Ovary (tissue), 9 donors: ENCODE data around the gene IGDCC3. TPM values are rescaled to one million over a fixed set of nuclear protein-coding genes. Genes with fewer than 3 reads are reported as not detected.

ENCODE experiments used
- DNase-seq, 5 donors: peaks; one replicate each; pipeline ENCODE4 v3.0.0-alpha.2; 2019 to 2020
- H3K27ac ChIP-seq, 2 donors: fragments of 200-600 bp; one replicate each; pipeline versions ENCODE4 v1.5.1 to v1.8.0; 2019 to 2022
- H3K27me3 ChIP-seq: fragments of 200-600 bp; one replicate; pipeline ENCODE4 v1.8.0; 2022
- H3K36me3 ChIP-seq: fragments of 200-600 bp; sonication (generic); one replicate; pipeline ENCODE4 v1.5.1; 2019
- H3K4me1 ChIP-seq: one replicate; pipeline ENCODE4 v1.8.1; 2013; ENCODE audit warnings: mild to moderate bottlenecking, moderate library complexity; ENCODE audit not compliant: insufficient read depth
- H3K4me3 ChIP-seq: fragments of 200-600 bp; sonication (generic); one replicate; pipeline ENCODE4 v1.5.1; 2017
- H3K9me3 ChIP-seq, 2 donors: fragments of 200-600 bp in 1 of 2; sonication (generic) in 1 of 2; one replicate each; pipeline versions ENCODE4 v1.5.1 to v1.8.1; 2013 to 2019; ENCODE audit warnings: mild to moderate bottlenecking in 1 of 2, moderate library complexity in 1 of 2
- EP300 ChIP-seq: sonication (generic); formaldehyde crosslinking; IDR thresholded peaks from one replicate; pipeline ENCODE4 v1.6.1; 2017; ENCODE audit warnings: antibody characterized with exemption
- POLR2A ChIP-seq: fragments of 450-650 bp; IDR thresholded peaks from one replicate; pipeline ENCODE4 v1.6.1; 2017; ENCODE audit warnings: antibody characterized with exemption, mild to moderate bottlenecking, moderate library complexity
- WGBS, 3 donors: extraction: QIAGEN DNeasy Blood & Tissue Kit in 1 of 3; methylation state at CpG; one replicate each; pipeline versions ENCODE4 v1.1.5 to v1.1.7; 2013 to 2017; 5-methylcytosine and 5-hydroxymethylcytosine counted together
- intact Hi-C, 4 donors: fragments of 100-400 bp; cut with DNase I; formaldehyde crosslinking; loops; one replicate each; pipeline versions ENCODE4 v1.11.0 to v1.15.1; 2022 to 2023
- polyA plus RNA-seq, 2 donors: library from polyadenylated mRNA; stranded (reverse); fragments of 200-250 nt in 1 of 2; fragments of 350-450 nt in 1 of 2; fragmentation: Illumina TruSeq in 1 of 2; extraction: RNeasy Lipid Tissue Mini Kit (QIAGEN cat#74804) in 1 of 2; gene quantifications; one replicate each; pipeline ENCODE4 v1.2.3, GENCODE V29; 2013 to 2014
- total RNA-seq, 7 donors: library from RNA; depleted of rRNA in 2 of 7; stranded (reverse); fragments of >200 nt in 2 of 7; fragmentation: NEBNext Ultra II Directional in 3 of 7; extraction: Animal tissue kit (Norgen Biotek cat#: 25700) in 3 of 7; gene quantifications; one replicate each; pipeline versions ENCODE4 v1.1.0 to v1.2.4, GENCODE V29; 2016 to 2023
- TF ChIP-seq, protein P1 (sequence below), 3 donors: fragments of 450-650 bp in 2 of 3; fragments of 200-600 bp in 1 of 3; IDR thresholded peaks; one replicate each; pipeline versions ENCODE4 v1.5.1 to v1.8.0; 2016 to 2022; ENCODE audit warnings: antibody characterized with exemption in 3 of 3, mild to moderate bottlenecking in 1 of 3
- donor health status: DM: no; HTN: no; CAD: no; lungs with moderate emphysema.
- donor health status: DM: no; HTN: no; CAD: no.
- donor health status: Bipolar disorder and iron deficiency.
- donor health status: DM: yes; HTN: yes; CAD: no.
- donor health status: DM: no; HTN: no; CAD: no.
- donor health status: DM: yes; HTN: yes; CAD: no.

IGDCC3 gene
- total and polyA plus RNA-seq, 9 donors, result 0.11 to 1.8 (median 0.74) TPM

DNA sequence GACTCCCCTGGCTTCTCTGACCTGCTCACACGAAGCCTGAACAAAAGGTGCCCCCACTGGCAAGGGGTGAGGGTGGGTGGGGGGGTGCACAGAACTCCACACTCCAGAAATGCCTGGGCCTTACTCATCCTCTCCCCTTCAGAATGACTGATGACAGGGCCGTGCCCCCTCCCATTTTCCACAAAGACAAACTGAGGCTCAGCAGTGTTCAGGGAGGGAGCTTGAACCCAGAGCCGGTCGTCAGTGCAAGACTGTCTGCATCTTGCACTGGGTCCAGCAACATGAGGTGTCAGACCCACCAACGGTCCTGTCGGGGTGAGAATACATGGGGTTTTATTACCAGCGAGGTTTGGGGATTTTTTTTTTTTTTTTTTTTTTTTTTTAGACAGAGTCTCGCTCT lies 15.3 kb downstream of the IGDCC3 start:
- Histone ChIP-seq H3K4me1 (no peaks in the 10 kb centered on the region), H3K27me3 (no peaks in the 10 kb centered on the region), H3K36me3 (no peaks in the 10 kb centered on the region), H3K27ac (no peak overlapping the region), H3K9me3 (no peaks in the 10 kb centered on the region), H3K4me3 (no peak overlapping the region)
- intact Hi-C loops, result no loop called here
- DNase-seq, result no peak
- TF ChIP-seq POLR2A, result no peak
- TF ChIP-seq, protein P1, sequence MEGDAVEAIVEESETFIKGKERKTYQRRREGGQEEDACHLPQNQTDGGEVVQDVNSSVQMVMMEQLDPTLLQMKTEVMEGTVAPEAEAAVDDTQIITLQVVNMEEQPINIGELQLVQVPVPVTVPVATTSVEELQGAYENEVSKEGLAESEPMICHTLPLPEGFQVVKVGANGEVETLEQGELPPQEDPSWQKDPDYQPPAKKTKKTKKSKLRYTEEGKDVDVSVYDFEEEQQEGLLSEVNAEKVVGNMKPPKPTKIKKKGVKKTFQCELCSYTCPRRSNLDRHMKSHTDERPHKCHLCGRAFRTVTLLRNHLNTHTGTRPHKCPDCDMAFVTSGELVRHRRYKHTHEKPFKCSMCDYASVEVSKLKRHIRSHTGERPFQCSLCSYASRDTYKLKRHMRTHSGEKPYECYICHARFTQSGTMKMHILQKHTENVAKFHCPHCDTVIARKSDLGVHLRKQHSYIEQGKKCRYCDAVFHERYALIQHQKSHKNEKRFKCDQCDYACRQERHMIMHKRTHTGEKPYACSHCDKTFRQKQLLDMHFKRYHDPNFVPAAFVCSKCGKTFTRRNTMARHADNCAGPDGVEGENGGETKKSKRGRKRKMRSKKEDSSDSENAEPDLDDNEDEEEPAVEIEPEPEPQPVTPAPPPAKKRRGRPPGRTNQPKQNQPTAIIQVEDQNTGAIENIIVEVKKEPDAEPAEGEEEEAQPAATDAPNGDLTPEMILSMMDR (IDR thresholded peaks at IDR 0.05), result no peak
- no peak for TF ChIP-seq EP300
- WGBS, 3 donors, result 82 to 87% (median 86%) methylated on average over 8 of the region's 8 CpGs

DNA sequence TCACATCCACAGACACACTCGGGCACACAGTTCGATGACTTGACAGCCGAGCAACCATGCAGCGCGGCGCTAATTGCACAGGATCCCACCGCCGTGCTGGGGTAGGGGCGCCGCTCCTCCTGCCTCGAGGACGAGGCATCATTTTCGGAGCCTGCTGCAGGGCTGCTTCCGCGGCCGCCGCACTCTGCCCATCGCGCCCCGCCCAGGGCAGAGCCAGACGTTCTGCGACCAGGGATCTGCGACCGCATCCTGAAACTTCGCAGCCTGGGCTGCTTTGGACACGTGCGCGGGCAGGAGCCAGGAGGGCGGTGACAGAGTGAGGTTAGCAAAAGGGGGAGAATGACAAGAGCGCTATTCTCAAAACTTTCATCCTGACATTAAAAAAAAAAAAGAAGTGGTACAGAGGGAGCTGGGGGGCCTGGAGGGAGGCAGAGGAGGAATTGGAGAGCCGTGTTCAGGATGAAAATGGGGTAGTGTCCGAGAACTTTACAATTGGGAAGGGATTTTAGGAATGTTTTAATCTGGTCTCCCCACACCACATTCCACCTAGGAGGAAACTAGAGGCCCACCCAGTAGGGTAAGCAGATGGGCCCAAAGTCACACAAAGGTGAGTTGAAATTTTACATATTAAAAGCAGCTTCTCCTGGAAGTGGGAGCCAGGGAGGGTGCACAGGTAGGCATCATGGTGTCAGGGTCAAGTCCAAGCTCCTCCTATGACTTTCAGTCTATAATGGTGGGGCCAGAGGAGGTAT lies 15.9 kb downstream of the IGDCC3 start:
- Histone ChIP-seq H3K4me3 (no peak overlapping the region), H3K27me3 (no peaks in the 10 kb centered on the region), H3K9me3 (no peaks in the 10 kb centered on the region), H3K27ac (no peak overlapping the region), H3K36me3 (no peaks in the 10 kb centered on the region), H3K4me1 (no peaks in the 10 kb centered on the region)
- no peak for DNase-seq
- intact Hi-C loops, result no loop called here
- TF ChIP-seq, protein P1 (IDR thresholded peaks at IDR 0.05), result no peak
- TF ChIP-seq POLR2A, result no peak
- no peak for TF ChIP-seq EP300
- 81 to 86% (median 86%) methylated on average over 32 of the region's 32 CpGs for WGBS, 3 donors

DNA sequence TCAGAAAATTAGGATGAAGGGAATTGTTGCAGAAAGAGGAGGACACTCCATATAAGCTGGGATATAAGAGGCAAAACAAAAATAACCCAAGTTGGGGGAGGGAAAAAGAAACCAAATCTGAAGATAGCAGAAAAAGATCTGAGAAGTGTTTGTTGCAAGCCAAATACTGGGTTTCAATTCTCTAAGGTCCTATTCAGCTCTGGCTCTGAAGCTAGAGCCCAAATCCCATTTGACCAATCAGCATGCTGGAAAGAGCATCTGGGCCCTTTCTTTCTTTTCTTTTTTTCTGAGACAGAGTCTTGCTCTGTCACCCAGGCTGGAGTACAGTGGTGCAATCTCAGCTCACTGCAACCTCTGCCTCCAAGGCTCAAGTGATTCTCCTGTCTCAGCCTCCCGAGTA lies 17.3 kb downstream of the IGDCC3 start:
- Histone ChIP-seq H3K4me1 (no peaks in the 10 kb centered on the region), H3K9me3 (no peaks in the 10 kb centered on the region), H3K36me3 (no peaks in the 10 kb centered on the region), H3K4me3 (no peak overlapping the region), H3K27me3 (no peaks in the 10 kb centered on the region), H3K27ac (no peak overlapping the region)
- TF ChIP-seq, protein P1 (IDR thresholded peaks at IDR 0.05), result no peak
- TF ChIP-seq EP300 (no peak), POLR2A (no peak)
- DNase-seq, result no peak
- 94 to 98% (median 94%) methylated on average over 1 of the region's 1 CpG for WGBS, 3 donors
- intact Hi-C loops, result no loop called here

DNA sequence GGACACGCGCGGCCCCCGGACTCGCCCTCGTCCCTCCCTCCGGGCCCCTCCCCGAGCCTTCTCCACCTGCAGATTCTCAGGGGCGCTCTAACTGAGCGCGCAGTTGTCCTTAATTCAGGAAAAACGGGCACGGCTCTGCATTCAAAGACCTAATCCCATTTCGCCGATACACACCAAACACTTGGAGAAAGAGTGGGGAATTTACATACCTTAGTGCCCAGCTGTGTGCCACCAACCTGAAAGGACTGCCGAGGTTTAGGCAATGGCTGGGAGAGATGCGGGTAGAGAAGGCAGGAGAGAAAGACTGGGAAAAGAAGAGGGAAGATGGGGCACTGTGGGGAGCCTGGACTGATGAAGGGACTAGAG lies 21.8 kb downstream of the IGDCC3 start:
- Histone ChIP-seq H3K4me1 (no peaks in the 10 kb centered on the region), H3K36me3 (no peaks in the 10 kb centered on the region), H3K4me3 (peak overlapping the region; percentile 8), H3K9me3 (no peaks in the 10 kb centered on the region), H3K27ac (no peak overlapping the region), H3K27me3 (no peaks in the 10 kb centered on the region)
- TF ChIP-seq EP300, result no peak
- DNase-seq, result no peak
- 15 to 24% (median 23%) methylated on average over 17 of the region's 17 CpGs for WGBS, 3 donors
- intact Hi-C loops, result no loop called here

DNA sequence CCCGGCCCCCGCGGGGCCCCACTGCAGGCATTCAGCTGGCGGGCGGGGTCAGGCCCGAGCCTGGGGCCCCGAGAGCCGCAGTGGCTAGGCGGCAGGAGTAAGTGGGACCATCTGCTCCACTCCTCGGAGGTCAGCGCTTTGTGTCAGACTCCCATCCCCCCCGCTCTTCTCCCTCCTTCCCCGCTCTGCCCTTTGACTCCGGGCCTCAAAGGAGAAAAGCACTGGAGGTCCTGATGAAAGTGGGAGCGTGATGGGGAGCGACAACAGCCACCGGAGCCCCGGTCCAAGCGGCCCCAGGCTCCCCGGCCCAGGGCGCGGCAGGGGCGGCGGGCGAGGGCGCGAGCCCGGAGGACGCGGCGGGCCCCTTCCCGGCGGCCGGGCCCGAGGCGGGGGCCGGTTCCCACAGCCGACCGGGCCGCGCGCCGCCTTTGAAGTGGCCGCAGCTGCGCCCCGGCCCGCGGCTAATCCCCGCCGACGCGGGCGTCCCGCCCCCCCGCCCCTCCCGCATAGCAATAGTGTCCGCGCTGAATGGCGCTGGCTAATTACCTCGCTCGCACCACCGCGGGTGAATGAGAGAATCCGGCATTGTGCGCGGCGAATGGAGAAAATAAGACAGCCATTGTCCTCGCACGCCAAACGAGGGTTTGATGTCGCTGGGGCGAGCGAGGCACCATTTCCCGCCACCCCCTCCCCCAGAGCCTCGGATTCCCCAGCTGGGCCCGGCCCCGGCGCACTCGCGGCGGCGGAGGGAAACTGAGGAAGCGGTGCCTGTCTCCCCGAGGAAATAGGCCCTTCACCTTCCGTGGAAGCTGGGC lies 22.4 kb downstream of the IGDCC3 start:
- Histone ChIP-seq H3K9me3 (no peaks in the 10 kb centered on the region), H3K27ac (no peak overlapping the region), H3K36me3 (no peaks in the 10 kb centered on the region), H3K4me1 (no peaks in the 10 kb centered on the region), H3K27me3 (no peaks in the 10 kb centered on the region), H3K4me3 (peak overlapping the region; percentile 8)
- intact Hi-C loops, result no loop called here
- no peak for DNase-seq
- 1 to 4% (median 2%) methylated on average over 38 to 85 of the region's 85 CpGs for WGBS, 3 donors
- TF ChIP-seq POLR2A (no peak), EP300 (no peak)
- TF ChIP-seq, protein P1 (IDR thresholded peaks at IDR 0.05), result no peak
